ENCODE measurements around the gene ARHGAP21. TPM values are rescaled to one million over a fixed set of nuclear protein-coding genes. Genes with fewer than 3 reads are reported as not detected.
"Not testable (repeated sequence)": the region's sequence is repeated elsewhere in the genome, so short reads cannot be mapped to it uniquely, and the experiment has no call there.

ARHGAP21 gene
- total RNA-seq, 2 experiments from 2014 or later, result 18.8 to 19.8 TPM

DNA sequence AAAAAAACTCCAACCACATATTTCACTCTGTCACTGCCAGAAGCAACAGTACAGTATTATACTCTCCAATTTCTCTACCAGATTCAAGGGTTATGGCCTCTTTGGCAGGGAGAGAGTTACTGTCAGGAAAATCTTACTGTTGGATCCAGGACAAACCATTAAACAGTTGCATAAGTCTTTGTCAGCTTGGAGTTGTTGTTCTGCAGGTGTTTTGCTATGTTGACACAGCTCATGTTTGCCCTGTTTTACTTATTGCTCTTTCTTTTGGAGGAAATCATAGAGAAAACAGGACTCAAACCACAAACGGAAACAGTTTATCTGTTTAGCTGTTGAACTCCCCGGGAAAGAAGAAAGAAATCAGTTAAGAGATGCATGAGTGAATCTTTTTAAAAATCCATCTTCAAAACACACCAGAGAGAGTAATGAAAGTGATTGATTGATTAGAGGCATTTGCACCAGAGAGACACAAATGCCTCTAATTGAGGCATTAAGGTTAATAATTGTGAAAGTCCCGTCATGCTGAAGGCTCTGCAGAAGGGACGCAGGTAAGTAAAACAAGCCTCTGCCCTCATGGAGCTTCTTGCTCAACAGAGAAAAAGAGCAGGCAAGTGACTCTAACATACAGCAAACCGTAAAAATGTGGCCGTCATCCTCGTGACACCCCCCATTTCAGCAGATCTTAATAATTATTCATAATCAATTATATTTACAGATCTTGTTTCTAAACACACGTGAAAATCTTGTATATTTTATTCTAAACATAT is 38.7 kb upstream of the ARHGAP21 start:
- CTCF ChIA-PET, result interaction anchor here (1.3 to 1.4 kb wide), 2 partner anchors 8 to 13 kb away, joined by 3 to 5 read pairs; no protein-coding TSS in a partner anchor
- no peak for DNase-seq
- ATAC-seq, result no peak
- no peak overlapping the region for H3K27ac Mint-ChIP-seq
- H3K27me3 Mint-ChIP-seq, result no peaks in the 10 kb centered on the region
- H3K36me3 Mint-ChIP-seq (ENCODE audit: low read depth), result no peaks in the 10 kb centered on the region
- no peaks in the 10 kb centered on the region for H3K4me1 Mint-ChIP-seq (ENCODE audit: low read depth)
- intact Hi-C loops (cut with micrococcal nuclease), result no loop called here
- H3K4me3 Mint-ChIP-seq, result no peak overlapping the region
- POLR2A ChIA-PET, result no interaction called here
- TF ChIP-seq, protein P1, sequence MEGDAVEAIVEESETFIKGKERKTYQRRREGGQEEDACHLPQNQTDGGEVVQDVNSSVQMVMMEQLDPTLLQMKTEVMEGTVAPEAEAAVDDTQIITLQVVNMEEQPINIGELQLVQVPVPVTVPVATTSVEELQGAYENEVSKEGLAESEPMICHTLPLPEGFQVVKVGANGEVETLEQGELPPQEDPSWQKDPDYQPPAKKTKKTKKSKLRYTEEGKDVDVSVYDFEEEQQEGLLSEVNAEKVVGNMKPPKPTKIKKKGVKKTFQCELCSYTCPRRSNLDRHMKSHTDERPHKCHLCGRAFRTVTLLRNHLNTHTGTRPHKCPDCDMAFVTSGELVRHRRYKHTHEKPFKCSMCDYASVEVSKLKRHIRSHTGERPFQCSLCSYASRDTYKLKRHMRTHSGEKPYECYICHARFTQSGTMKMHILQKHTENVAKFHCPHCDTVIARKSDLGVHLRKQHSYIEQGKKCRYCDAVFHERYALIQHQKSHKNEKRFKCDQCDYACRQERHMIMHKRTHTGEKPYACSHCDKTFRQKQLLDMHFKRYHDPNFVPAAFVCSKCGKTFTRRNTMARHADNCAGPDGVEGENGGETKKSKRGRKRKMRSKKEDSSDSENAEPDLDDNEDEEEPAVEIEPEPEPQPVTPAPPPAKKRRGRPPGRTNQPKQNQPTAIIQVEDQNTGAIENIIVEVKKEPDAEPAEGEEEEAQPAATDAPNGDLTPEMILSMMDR (IDR thresholded peaks at IDR 0.05), result no peak
- peaks cover 12% of the 10 kb centered on the region for H3K9me3 Mint-ChIP-seq

DNA sequence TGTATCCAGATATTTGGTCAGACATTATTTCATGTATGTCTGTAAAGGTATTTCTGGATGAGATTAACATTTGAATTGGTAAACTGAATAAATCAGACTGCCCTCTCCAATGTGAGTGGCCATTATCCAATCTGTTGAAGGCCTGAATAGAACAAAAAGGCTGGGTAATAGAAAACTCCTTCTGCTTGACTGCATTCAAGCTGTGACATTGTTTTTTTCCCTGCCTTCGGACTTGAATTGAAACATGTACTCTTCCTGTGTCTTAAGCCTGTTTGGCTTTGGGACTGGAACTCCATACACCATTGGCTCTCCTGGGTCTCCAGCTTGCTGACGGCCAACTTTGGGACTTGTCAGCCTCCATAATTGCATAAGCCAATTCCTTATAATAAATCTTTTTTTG is 36.0 kb upstream of the ARHGAP21 start:
- ATAC-seq, result no peak
- H3K27ac Mint-ChIP-seq, result no peak overlapping the region
- TF ChIP-seq, protein P1 (IDR thresholded peaks at IDR 0.05), result no peak
- H3K36me3 Mint-ChIP-seq (ENCODE audit: low read depth), result no peaks in the 10 kb centered on the region
- intact Hi-C loops (cut with micrococcal nuclease), result no loop called here
- no peak overlapping the region for H3K4me3 Mint-ChIP-seq
- ChIA-PET POLR2A (no interaction called here), CTCF (no interaction called here)
- H3K27me3 Mint-ChIP-seq, result no peaks in the 10 kb centered on the region
- H3K4me1 Mint-ChIP-seq (ENCODE audit: low read depth), result no peaks in the 10 kb centered on the region
- peaks cover 2% of the 10 kb centered on the region for H3K9me3 Mint-ChIP-seq
- no peak for DNase-seq

DNA sequence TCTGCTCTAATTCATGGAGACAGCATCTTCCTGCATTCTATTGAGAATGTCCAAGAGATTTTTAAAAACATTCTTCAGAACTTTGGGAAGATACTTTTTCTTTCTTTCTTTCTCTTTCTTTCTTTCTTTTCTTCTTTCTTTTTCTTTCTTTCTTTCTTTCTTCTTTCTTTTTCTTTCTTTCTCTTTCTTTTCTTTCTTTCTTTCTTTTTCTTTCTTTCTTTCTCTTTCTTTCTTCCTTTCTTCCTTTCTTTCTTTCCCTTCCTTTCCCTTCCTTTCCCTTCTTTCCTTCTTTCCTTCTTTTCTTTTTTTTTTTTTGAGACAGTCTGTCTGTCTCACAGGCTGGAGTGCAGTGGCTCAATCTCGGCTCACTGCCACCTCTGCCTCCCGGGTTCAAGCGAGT is 34.6 kb upstream of the ARHGAP21 start:
- H3K36me3 Mint-ChIP-seq (ENCODE audit: low read depth); H3K4me3 Mint-ChIP-seq; DNase-seq; H3K4me1 Mint-ChIP-seq (ENCODE audit: low read depth); H3K27ac Mint-ChIP-seq; ATAC-seq; H3K9me3 Mint-ChIP-seq; H3K27me3 Mint-ChIP-seq; POLR2A ChIA-PET; intact Hi-C loops (cut with micrococcal nuclease); CTCF ChIA-PET: not testable (repeated sequence)
- TF ChIP-seq, protein P1 (IDR thresholded peaks at IDR 0.05), result peak; percentile 55

DNA sequence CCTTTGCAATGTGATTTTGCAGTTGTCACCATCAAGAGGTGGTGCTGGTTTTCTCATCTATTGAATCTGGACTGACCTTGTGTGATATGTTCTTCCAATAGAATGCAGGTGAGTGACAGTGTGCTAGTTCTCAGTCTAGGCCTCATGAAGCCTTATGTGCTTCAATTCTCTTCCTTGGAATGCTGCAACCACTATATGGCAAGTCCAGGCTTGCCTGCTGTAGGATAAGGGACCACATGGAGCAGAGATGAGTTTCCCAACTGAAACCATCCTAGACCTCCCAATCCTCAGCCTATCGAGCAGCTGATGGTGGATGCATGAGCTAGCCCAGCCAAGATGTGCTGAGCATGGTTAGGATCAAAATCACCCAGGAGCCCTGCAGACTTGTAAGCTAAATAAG is 32.6 kb upstream of the ARHGAP21 start:
- TF ChIP-seq, protein P1 (IDR thresholded peaks at IDR 0.05), result no peak
- intact Hi-C loops (cut with micrococcal nuclease), result no loop called here

DNA sequence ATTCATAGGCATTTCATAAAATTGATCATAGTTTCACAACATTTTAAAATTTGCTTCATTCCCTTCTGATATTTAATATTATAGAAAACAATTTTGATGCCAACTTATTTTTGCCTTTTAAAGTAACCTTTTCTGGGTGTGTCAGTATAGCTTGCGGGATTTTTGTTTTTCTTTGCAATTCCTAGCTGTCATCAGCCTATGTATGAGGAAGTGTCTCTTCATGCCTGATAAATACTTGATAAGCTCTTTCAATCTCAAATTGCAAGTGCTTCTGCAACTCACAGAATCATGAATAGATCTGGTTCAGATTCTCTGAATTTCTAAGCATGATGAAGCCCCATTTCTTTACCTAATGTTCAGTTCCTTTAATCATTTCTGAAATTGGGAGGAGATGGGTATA is 28.0 kb upstream of the ARHGAP21 start:
- DNase-seq (no peak), ATAC-seq (no peak)
- TF ChIP-seq, protein P1 (IDR thresholded peaks at IDR 0.05), result no peak
- ChIA-PET POLR2A (no interaction called here), CTCF (no interaction called here)
- no peaks in the 10 kb centered on the region for H3K4me1 Mint-ChIP-seq (ENCODE audit: low read depth)
- intact Hi-C loops (cut with micrococcal nuclease), result no loop called here
- H3K36me3 Mint-ChIP-seq (ENCODE audit: low read depth), result no peaks in the 10 kb centered on the region
- H3K27ac Mint-ChIP-seq, result no peak overlapping the region
- no peaks in the 10 kb centered on the region for H3K27me3 Mint-ChIP-seq
- no peak overlapping the region for H3K4me3 Mint-ChIP-seq
- H3K9me3 Mint-ChIP-seq, result no peaks in the 10 kb centered on the region

More for the DNA sequence above, 32.6 kb upstream of the ARHGAP21 start:
- Mint-ChIP-seq H3K36me3 (ENCODE audit: low read depth) (no peaks in the 10 kb centered on the region), H3K27me3 (no peaks in the 10 kb centered on the region), H3K4me1 (ENCODE audit: low read depth) (no peaks in the 10 kb centered on the region), H3K27ac (no peak overlapping the region), H3K9me3 (no peaks in the 10 kb centered on the region), H3K4me3 (no peak overlapping the region)
- DNase-seq (no peak), ATAC-seq (no peak)
- CTCF ChIA-PET, result no interaction called here
- POLR2A ChIA-PET, result no interaction called here
